ENCODE results near the gene MAP2K5.

Gene MAP2K5

GRCh38 chr15:67807141-67807540 lies 264.6 kb downstream of the MAP2K5 start:
- DNase-seq (ENCODE audit: extremely low read depth, low read depth), result no peak
- H3K4me3 ChIP-seq (replicated peaks; ENCODE audit: low read depth, low read length), result no peak overlapping the region
- no peak for TF ChIP-seq CTCF (IDR thresholded peaks at IDR 0.05; ENCODE audit: low read depth, low read length, missing control alignments)

DNA sequence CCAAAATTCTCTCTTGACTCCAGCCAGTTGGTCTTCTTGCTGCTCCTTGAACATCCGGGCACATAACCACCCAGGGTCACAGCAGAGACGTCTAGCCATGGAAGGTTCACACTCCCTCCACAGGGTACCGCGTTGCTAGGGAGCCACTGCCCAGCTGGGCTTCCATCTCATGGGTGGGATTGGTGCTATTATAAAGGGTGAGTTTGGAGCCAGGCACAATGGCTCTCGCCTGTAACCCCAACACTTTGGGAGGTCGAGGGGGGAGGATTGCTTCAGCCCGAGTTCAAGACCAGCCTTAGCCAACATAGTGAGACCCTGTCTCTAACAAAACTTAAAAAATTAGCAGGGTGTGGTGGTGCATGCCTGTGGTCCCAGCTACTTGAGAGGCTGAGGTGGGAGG lies 265.3 kb downstream of the MAP2K5 start:
- no peak for DNase-seq (ENCODE audit: extremely low read depth, low read depth)
- no peak for TF ChIP-seq CTCF (IDR thresholded peaks at IDR 0.05; ENCODE audit: low read depth, low read length, missing control alignments)
- no peak overlapping the region for H3K4me3 ChIP-seq (replicated peaks; ENCODE audit: low read depth, low read length)

GRCh38 chr15:67808821-67809220 lies 266.3 kb downstream of the MAP2K5 start:
- H3K4me3 ChIP-seq (replicated peaks; ENCODE audit: low read depth, low read length), result no peak overlapping the region
- DNase-seq (ENCODE audit: extremely low read depth, low read depth), result no peak
- TF ChIP-seq CTCF (IDR thresholded peaks at IDR 0.05; ENCODE audit: low read depth, low read length, missing control alignments), result no peak

DNA sequence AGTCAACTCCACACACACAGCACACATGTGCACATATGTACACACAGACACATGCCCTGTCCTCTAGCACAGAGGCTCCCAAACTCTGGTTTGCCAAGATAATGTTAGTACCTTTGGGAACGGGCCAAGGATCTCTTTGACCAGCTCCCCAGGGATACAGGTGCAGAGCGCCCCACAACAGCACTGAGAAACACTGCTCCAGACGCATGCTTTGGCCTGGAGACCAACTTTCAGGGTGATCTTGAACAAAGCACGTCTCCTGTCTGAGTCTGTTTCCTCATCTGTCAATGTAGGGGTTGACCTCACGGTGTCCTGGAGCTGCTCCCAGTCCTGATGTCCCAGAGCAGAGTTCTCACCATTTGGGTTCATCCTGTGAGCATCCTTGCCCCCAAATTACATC lies 266.9 kb downstream of the MAP2K5 start:
- DNase-seq (ENCODE audit: extremely low read depth, low read depth), result no peak
- TF ChIP-seq CTCF (IDR thresholded peaks at IDR 0.05; ENCODE audit: low read depth, low read length, missing control alignments), result no peak
- no peak overlapping the region for H3K4me3 ChIP-seq (replicated peaks; ENCODE audit: low read depth, low read length)

DNA sequence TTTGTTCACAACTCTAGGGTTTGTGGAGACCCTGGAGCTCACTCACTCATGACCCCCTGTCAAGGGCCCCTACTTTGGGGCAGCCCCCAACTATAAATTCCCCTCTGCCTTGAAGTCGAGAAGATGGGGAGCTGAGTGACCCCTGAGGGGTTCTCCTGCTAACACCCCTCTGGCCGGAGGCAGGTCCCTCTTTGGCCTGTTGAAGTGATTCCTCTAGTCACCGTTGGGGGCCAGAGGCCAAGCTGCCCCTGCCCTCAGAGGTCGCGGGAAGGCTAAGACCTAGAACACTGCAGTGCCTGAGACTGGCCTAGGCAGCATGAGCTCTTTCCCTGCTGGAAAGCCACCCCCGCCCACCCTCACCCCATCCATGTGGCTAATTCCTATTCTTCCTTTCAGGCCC lies 267.4 kb downstream of the MAP2K5 start:
- no peak overlapping the region for H3K4me3 ChIP-seq (replicated peaks; ENCODE audit: low read depth, low read length)
- no peak for TF ChIP-seq CTCF (IDR thresholded peaks at IDR 0.05; ENCODE audit: low read depth, low read length, missing control alignments)
- no peak for DNase-seq (ENCODE audit: extremely low read depth, low read depth)

DNA sequence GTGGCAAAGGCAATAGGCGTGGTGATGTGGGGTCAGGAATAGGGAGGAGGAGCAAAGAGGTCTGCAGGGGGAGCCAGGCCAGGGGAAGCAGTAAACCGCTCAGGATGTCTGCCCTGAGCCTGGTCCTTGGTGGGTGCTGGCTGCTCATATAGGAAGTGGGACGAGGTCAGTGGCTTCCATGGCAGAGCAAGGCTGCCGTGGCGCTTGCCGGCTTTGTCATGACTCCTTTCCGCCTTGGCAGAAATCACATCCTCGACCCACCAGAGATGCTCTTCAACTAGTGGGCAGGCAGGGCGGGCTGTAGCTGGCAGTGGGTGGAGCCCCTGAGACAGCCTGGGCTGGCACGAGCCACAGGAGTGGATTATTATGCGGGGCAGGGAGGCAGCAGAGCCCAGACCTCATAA lies 269.7 kb downstream of the MAP2K5 start:
- no peak for DNase-seq (ENCODE audit: extremely low read depth, low read depth)

More for the DNA sequence above, 269.7 kb downstream of the MAP2K5 start:
- no peak for TF ChIP-seq CTCF (IDR thresholded peaks at IDR 0.05; ENCODE audit: low read depth, low read length, missing control alignments)
- H3K4me3 ChIP-seq (replicated peaks; ENCODE audit: low read depth, low read length), result no peak overlapping the region
